GM23338 (cell line): ENCODE results near the gene MYO18B.

ENCODE experiments used
- CREB1 ChIP-seq: fragments of 250-450 bp; sonication (Bioruptor Pico); IDR thresholded peaks from 2 replicates; pipeline ENCODE4 v1.5.0; 2020; ENCODE audit warnings: low read depth, mild to moderate bottlenecking, moderate library complexity
- CTCF ChIP-seq, 2 experiments: fragments of 200-600 bp in 1 of 2; sonication (generic) in 1 of 2; conservative IDR thresholded peaks; 2 replicates each; pipeline versions ENCODE4 v1.5.1 to v1.6.1; 2016 to 2017; ENCODE audit warnings: antibody characterized with exemption in 2 of 2, low read depth in 2 of 2, mild to moderate bottlenecking in 2 of 2, moderate library complexity in 1 of 2
- EZH2 ChIP-seq: fragments of 200-600 bp; sonication (generic); IDR thresholded peaks from one replicate; pipeline ENCODE4 v1.8.0; 2017; ENCODE audit warnings: antibody characterized with exemption, mild to moderate bottlenecking, low read depth; ENCODE audit not compliant: unreplicated experiment
- EZH2phosphoT487 ChIP-seq: fragments of 200-600 bp; sonication (generic); IDR thresholded peaks from one replicate; pipeline ENCODE4 v1.8.1; 2018; ENCODE audit warnings: antibody characterized with exemption; ENCODE audit not compliant: unreplicated experiment
- POLR2AphosphoS5 ChIP-seq: IDR thresholded peaks from 2 replicates; pipeline ENCODE4 v1.6.1; 2016; ENCODE audit warnings: antibody characterized with exemption, low read depth
- REST ChIP-seq: IDR thresholded peaks from one replicate; pipeline ENCODE4 v1.6.1; 2018; ENCODE audit warnings: antibody characterized with exemption; ENCODE audit not compliant: unreplicated experiment

- TF ChIP-seq CTCF (conservative IDR thresholded peaks at IDR 0.05; ENCODE audit: low read depth in 2 of 2) (no peak), EZH2 (no peak), REST (no peak), POLR2AphosphoS5 (no peak), EZH2phosphoT487 (no peak), CREB1 (CRISPR knock-in tag) (no peak)
Observed at GRCh38 chr22:25692397-25693267, 49.4 kb upstream of the MYO18B start.
